Activated CD4-positive, alpha-beta T cell treated with anti-CD3 and anti-CD28 coated beads, Interleukin-2, Interleukin-6, amounts not matched to agents 100 ng/mL and 50 ng/mL, durations not matched to agents 16 hours and 8 hours (primary cell): ENCODE data around the gene GAK.

Source experiments
- DNase-seq: peaks from one replicate; pipeline ENCODE4 v3.0.0-alpha.2; 2020

GAK gene

GRCh38 chr4:826508-827208, 105.5 kb downstream of the GAK start:
- DNase-seq: no peak

DNA sequence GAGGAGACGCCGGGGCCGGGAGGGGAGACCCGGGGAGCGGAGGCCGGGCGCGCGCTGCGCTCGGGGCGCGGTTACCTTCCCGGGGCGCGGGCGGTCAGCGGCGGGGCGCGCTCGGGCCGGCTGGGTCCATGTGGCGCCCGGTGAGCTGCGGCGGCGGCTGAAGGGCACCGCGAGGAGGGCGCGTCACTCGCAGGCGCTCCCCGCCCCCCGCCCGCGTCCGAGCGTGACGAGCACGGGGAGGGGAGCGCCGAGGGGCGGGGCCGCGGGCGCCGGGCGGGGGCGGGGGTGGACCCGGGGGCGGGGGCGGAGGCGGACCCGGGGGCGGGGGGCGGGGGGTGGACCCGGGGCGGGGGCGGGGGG, 106.2 kb downstream of the GAK start, which contains the start of gene CPLX1:
Gene CPLX1, minus strand, starts transcription at position 159 of the 360 bp plus-strand sequence. CDS start 1,607 bp downstream, outside the sequence.
- DNase-seq: no peak

DNA sequence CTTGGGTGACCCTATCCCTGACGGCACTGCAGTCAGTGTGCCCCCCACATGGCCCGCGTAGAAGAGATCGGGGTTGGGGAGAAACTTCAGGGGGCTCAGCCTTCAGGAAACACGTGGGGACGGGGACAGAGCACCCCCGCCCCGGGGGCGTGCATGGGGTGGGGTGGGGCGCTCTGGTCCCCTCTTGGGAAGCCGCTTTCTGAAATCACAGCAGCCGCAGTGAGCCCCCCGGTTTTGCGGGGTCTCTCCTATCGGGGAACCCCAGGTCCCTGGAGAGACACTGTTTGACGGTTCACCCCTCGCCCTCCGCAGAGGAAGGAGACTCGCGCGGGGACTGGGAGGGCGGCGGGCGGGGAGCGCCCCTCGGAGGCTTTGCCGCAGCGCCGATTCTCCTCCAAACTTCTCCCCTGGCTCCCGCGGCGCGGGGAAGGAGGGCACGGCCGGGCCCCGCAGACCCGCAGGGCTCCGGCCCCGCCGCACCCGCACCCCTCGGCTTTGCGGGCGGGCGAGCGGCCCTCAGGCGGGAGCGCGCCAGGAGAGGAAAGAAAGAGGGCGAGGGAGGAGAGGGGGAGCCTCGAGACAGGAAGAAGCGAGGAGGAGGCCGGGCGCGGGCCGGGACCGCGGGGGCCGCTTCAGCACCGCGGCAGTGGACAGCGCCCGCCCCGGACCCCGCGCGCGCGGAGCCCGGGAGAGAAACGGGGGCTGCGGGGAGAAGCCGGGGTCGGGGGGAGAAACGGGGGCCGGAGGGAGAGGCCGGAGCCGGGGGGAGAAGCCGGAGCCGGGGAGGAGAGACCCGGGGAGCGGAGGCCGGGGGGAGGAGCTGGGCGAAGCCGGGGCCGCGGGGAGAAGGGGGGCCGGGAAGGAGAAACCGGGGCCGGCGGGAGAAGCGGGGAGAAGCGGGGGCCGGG, 106.8 kb downstream of the GAK start:
- DNase-seq: no peak

DNA sequence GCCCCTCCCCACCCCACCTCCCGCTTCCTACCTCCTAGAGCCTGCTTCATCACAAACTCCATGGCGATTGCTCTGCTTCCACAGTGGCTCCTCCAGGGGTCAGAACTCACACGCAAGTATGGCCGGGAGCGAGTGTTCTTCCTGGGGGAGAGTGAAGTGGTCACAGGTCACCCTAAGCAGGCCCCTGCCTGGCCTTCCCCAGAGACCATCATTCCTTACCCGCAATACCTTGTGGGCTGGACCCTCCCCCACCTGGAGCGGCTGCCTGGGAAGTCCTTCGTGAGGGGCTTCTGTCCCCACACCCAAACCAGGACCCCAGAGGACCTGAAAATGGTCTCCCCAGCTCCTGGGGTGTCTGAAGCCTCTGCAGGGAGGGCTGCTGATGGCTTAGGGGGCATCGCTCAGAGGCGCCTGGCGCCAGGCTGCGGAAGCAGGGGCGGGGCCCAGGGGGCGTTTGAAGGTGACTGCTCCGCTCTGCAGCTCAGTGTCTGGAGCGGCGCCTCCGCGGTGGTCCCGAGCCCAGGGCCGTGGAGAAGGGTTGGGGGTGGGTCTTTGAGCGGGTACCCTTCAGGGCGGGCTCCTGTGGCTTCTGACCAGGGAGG, 107.6 kb downstream of the GAK start:
- no peak for DNase-seq

- no peak for DNase-seq
These were observed 108.2 kb downstream of the GAK start for GRCh38 chr4:823761-824460.

DNA sequence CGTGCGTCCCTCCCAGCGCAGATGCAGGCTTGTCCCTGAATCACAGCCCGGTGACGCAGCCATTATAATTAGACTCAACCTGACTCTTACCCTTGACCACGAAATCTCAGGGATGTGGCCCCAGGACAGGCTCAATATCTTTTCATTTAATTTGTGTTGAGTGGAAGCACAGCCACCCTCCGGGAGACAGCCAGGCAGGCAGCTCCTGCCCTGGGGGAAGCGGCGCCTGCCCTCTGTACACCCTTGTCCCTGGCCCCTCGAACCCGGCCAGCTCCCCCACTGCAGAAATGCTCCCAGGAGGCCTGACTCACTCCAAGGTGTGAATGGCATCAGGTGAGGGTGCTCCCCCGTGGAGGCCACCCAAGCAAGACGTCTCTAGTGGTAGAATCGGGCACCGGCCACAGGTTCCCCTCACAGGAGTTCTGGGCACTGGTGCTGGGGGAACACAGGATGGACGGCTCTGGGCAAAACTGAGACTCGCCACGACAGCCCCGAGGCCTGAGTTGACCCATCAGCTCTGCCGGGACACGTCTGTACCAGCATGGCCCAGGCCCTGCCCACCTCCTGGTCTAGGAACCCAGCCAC, 108.8 kb downstream of the GAK start:
- DNase-seq: no peak

- no peak for DNase-seq
These were observed 109.5 kb downstream of the GAK start for GRCh38 chr4:822361-823175.

- DNase-seq: no peak
These were observed 110.5 kb downstream of the GAK start for GRCh38 chr4:821631-822030.

DNA sequence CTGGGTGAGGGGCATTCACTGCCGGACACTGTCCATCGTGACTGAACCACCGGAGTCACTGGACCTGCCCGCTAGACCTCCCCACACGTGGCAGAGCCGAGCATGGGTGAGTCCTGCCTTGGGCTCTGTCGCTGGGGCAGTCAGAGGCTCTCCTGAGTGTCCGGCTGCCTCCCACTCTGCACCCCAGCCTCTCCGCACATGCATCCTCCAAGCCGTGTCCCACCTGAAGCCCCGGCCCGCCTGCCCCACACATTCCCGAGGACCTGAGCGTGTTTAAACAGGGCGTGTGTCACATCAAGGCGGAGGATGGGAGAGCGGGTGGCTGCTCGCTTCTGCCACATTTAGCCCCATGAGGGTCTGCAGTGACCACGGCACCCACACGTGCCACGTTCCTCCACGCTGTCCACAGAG, 110.9 kb downstream of the GAK start:
- no peak for DNase-seq

- DNase-seq: no peak
These were observed 111.6 kb downstream of the GAK start for GRCh38 chr4:820230-821172.

GRCh38 chr4:819401-820229, 112.5 kb downstream of the GAK start:
- DNase-seq: no peak

- DNase-seq: no peak
These were observed 113.8 kb downstream of the GAK start for GRCh38 chr4:818106-818921.

DNA sequence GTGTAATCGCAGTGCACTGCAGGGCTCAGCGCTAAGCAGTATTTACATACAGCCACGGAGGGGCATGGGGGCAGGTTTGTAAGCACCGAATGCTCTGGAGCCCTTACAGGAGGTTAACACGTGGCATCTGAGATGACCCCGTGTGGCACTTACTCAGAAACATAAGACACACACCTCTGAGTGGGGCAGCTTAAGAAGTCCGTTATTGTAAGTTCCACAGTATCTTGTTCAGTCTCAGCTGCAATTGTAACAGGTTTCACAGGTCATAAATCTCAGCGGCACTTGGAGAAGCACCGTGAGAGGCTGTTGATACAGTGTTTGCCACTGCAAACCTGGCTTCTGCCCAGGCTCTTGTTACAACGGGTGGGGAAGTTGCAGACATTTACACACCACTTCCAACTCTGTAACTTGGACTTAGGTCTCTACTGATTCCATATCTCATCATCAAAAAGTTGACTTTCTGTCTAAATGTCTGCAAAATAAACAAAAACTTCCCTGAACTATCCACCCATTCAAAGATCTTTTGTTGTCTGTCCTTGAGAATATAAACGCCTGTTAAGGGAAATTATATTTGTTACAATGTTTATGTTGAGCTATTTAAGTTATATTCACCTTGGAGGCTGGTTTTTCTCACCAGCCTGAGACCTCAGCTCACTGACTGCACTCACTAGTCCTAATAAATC, 116.5 kb downstream of the GAK start:
- no peak for DNase-seq

DNA sequence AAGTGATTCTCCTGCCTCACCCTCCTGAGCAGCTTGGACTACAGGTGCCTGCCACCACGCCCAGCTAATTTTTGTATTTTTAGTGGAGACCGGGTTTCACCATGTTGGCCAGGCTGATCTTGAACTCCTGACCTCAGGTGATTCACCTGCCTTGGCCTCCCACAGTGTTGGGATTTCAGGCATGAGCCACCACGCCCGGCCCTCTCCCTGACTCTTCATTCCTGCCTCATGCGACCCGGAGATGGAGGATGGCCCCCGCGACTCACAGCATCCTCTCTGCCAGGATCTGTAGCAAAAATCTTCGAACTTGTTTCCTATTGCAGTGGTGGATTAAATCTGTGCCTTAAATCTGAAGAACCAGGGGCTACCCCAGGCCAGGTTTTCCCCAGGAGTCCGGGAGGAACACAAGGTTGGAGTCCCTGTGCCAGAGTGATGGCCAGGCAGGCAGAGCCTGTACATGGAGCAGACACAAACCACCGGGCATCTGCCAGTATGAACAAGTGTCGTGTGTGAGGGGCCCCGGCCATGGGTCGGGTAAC, 117.7 kb downstream of the GAK start:
- DNase-seq: no peak

- DNase-seq: no peak
These were observed 118.2 kb downstream of the GAK start for GRCh38 chr4:813900-814299.

DNA sequence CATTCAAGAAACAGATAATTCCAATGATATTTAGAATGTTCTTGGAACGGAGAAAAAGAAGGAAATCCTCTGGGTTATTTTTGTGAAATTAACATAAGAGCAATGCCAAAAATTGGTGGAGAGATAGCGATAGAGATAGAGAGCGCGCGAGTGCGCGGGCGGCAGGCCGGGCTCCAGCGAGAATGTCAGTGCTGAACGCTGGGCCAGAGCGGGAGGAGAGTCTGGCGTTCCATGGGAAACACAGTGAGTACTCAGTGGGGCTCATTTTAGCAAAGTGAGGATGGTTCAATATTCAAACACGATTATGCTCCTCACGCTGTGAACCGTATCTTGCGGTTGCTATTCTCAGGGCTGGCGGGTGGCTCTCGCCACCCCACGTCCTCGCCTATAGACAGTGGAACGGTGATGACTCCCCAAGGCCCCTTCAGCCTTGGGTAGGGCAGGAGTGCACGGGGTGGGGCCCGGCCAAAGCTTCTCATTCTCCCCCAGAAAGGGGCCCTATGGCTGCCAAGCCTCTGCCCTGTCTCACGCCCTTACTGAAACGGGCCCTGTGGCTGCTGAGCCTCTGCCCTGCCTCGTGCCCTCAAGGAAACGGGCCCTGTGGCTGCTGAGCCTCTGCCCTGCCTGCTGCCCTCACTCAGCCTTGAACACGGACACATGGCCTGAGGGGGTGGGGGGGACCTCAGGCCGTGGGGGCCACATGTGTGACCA, 123.1 kb downstream of the GAK start:
- no peak for DNase-seq

DNA sequence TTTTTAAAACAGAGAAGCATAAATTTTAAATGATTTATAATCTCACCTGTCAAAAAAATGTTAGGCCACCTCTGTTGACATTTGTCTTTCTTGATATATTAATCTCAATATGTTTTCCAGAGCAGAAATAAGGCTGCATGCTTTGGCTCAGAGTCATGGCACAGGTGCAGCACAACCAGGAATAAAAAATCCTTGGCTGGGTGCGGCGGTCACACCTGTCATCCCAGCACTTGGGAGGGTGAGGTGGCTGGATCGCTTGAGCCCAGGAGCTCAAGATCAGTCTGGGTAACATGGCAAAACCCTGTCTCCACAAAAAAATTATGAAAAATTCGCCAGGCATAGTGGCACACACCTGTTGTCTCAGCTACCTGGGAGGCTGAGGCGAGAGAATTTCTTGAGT, 124.3 kb downstream of the GAK start:
- DNase-seq: no peak
